ENCODE measurements around the gene LRP4. TPM values are rescaled to one million over a fixed set of nuclear protein-coding genes. Genes with fewer than 3 reads are reported as not detected.

LRP4 gene
- total and polyA plus RNA-seq, 2 of the 13 experiments (the other 11 are each of a cell fraction or from before 2014, with no cell fraction given) = 4.7 to 13.3 TPM

- TF ChIP-seq CREB1 (IDR thresholded peaks at IDR 0.05) (no peak), CREB1 (CRISPR knock-in tag; IDR thresholded peaks at IDR 0.05) (no peak), SPEN (CRISPR knock-in tag; IDR thresholded peaks at IDR 0.05; ENCODE audit: low read depth) (no peak), PAF1 (CRISPR knock-in tag; IDR thresholded peaks at IDR 0.05) (no peak), EED (CRISPR knock-in tag; IDR thresholded peaks at IDR 0.05) (no peak), HMG20B (CRISPR knock-in tag; conservative IDR thresholded peaks at IDR 0.05) (no peak), PCBP2 (optimal IDR thresholded peaks at IDR 0.05; ENCODE audit: low read depth, low read length, poor library complexity, severe bottlenecking) (no peak), ZFP91 (CRISPR knock-in tag; IDR thresholded peaks at IDR 0.05; ENCODE audit: borderline replicate concordance) (peak; percentile 97; the same call in 1 of the 2 replicates), HMGXB4 (CRISPR knock-in tag; IDR thresholded peaks at IDR 0.05; ENCODE audit: borderline replicate concordance in 1 of 2, low read depth in 1 of 2) (0 out of 4 replicates have a peak, but pooled peaks of 1 of the 2 experiments have one; percentile 5), ONECUT2 (CRISPR knock-in tag; IDR thresholded peaks at IDR 0.05) (no peak), IRF9 (CRISPR knock-in tag; IDR thresholded peaks at IDR 0.05; ENCODE audit: borderline replicate concordance) (no peak), ZNF430 (CRISPR knock-in tag; IDR thresholded peaks at IDR 0.05) (0 out of 2 replicates have a peak, but pooled peaks have one; percentile 2), KLF11 (CRISPR knock-in tag; IDR thresholded peaks at IDR 0.05) (no peak), ATF7 (IDR thresholded peaks at IDR 0.05) (no peak), ATF7 (CRISPR knock-in tag; IDR thresholded peaks at IDR 0.05) (no peak), ZNF496 (CRISPR knock-in tag; IDR thresholded peaks at IDR 0.05; ENCODE audit: insufficient replicate concordance) (no peak)
- TF ChIP-seq, protein P1, sequence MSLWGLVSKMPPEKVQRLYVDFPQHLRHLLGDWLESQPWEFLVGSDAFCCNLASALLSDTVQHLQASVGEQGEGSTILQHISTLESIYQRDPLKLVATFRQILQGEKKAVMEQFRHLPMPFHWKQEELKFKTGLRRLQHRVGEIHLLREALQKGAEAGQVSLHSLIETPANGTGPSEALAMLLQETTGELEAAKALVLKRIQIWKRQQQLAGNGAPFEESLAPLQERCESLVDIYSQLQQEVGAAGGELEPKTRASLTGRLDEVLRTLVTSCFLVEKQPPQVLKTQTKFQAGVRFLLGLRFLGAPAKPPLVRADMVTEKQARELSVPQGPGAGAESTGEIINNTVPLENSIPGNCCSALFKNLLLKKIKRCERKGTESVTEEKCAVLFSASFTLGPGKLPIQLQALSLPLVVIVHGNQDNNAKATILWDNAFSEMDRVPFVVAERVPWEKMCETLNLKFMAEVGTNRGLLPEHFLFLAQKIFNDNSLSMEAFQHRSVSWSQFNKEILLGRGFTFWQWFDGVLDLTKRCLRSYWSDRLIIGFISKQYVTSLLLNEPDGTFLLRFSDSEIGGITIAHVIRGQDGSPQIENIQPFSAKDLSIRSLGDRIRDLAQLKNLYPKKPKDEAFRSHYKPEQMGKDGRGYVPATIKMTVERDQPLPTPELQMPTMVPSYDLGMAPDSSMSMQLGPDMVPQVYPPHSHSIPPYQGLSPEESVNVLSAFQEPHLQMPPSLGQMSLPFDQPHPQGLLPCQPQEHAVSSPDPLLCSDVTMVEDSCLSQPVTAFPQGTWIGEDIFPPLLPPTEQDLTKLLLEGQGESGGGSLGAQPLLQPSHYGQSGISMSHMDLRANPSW (CRISPR knock-in tag; IDR thresholded peaks at IDR 0.05; ENCODE audit: borderline replicate concordance) = 0 out of 2 replicates have a peak, but pooled peaks have one; percentile 20
- TF ChIP-seq, protein P2, sequence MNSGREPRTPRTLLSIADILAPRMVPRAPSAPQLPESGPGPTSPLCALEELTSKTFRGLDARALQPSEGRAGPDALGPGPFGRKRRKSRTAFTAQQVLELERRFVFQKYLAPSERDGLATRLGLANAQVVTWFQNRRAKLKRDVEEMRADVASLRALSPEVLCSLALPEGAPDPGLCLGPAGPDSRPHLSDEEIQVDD (CRISPR knock-in tag; IDR thresholded peaks at IDR 0.05; ENCODE audit: borderline replicate concordance) = no peak
- TF ChIP-seq, protein P3, sequence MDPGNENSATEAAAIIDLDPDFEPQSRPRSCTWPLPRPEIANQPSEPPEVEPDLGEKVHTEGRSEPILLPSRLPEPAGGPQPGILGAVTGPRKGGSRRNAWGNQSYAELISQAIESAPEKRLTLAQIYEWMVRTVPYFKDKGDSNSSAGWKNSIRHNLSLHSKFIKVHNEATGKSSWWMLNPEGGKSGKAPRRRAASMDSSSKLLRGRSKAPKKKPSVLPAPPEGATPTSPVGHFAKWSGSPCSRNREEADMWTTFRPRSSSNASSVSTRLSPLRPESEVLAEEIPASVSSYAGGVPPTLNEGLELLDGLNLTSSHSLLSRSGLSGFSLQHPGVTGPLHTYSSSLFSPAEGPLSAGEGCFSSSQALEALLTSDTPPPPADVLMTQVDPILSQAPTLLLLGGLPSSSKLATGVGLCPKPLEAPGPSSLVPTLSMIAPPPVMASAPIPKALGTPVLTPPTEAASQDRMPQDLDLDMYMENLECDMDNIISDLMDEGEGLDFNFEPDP (CRISPR knock-in tag; conservative IDR thresholded peaks at IDR 0.05) = 0 out of 2 replicates have a peak, but pooled peaks have one; percentile 18
Measured at GRCh38 chr11:46846510-46846830, 71.9 kb downstream of the LRP4 start (continued).

Measured in HepG2 (cell line).